ENCODE data around the gene SMC1B.

The SMC1B gene

DNA sequence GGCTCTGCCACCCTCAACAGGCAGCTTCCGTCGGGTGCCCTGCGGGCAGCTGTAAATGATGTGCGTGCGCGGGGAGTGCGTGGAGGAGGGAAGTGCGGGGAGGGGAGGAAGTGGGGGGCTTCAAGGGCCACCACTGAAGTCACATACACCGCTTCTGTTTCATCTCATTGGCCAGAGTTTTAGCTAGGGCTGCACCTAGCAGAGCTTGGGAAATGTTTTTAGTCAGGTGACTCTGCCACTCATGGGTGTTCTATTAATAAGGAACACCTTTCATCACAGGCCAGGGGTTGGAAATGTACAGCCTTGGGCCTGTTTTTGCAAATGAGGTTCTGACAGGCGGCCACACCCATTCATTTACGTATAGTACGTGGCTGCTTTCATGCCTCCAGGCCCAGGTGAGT lies 89.1 kb downstream of the SMC1B start:
- TF ChIP-seq EZH2phosphoT487 (conservative IDR thresholded peaks at IDR 0.05; ENCODE audit: low read length) (no peak), CTCF (IDR thresholded peaks at IDR 0.05; ENCODE audit: insufficient read depth, low read length, poor library complexity, severe bottlenecking) (no peak)

GRCh38 chr22:45323695-45324094 lies 89.7 kb downstream of the SMC1B start:
- H3K9me3 ChIP-seq (ENCODE audit: insufficient read depth, low read length) = no peaks in the 10 kb centered on the region
- H3K9me2 ChIP-seq (replicated peaks; ENCODE audit: insufficient read depth, low read length) = no peaks in the 10 kb centered on the region
- TF ChIP-seq EZH2phosphoT487 (conservative IDR thresholded peaks at IDR 0.05; ENCODE audit: low read length) (no peak), CTCF (IDR thresholded peaks at IDR 0.05; ENCODE audit: insufficient read depth, low read length, poor library complexity, severe bottlenecking) (no peak)
- H3K9ac ChIP-seq (ENCODE audit: low read length) = no peak overlapping the region
- no peak overlapping the region for H3K4me2 ChIP-seq (ENCODE audit: low read depth, low read length, poor library complexity, severe bottlenecking)
- no peak overlapping the region for H2AFZ ChIP-seq (ENCODE audit: low read depth, low read length, severe bottlenecking)
- H3K36me3 ChIP-seq (ENCODE audit: low read length) = no peaks in the 10 kb centered on the region
- H3K79me2 ChIP-seq (ENCODE audit: insufficient read depth, low read length) = peaks cover 10% of the 10 kb centered on the region
- no peaks in the 10 kb centered on the region for H3F3A ChIP-seq (ENCODE audit: insufficient read depth)
- H3K27ac ChIP-seq (ENCODE audit: low read depth, low read length) = no peak overlapping the region
- no peak overlapping the region for H3K4me3 ChIP-seq (ENCODE audit: insufficient read depth, low read length, poor library complexity, severe bottlenecking)
- H3K27me3 ChIP-seq (ENCODE audit: low read length) = no peaks in the 10 kb centered on the region
- no peaks in the 10 kb centered on the region for H4K20me1 ChIP-seq (ENCODE audit: low read depth, low read length)

More for the DNA sequence above, 89.1 kb downstream of the SMC1B start:
- no peaks in the 10 kb centered on the region for H3K9me2 ChIP-seq (replicated peaks; ENCODE audit: insufficient read depth, low read length)
- H4K20me1 ChIP-seq (ENCODE audit: low read depth, low read length) = no peaks in the 10 kb centered on the region
- H2AFZ ChIP-seq (ENCODE audit: low read depth, low read length, severe bottlenecking) = no peak overlapping the region
- H3K36me3 ChIP-seq (ENCODE audit: low read length) = no peaks in the 10 kb centered on the region
- H3K4me2 ChIP-seq (ENCODE audit: low read depth, low read length, poor library complexity, severe bottlenecking) = no peak overlapping the region
- H3K27me3 ChIP-seq (ENCODE audit: low read length) = no peaks in the 10 kb centered on the region
- no peaks in the 10 kb centered on the region for H3K9me3 ChIP-seq (ENCODE audit: insufficient read depth, low read length)
- no peak overlapping the region for H3K4me3 ChIP-seq (ENCODE audit: insufficient read depth, low read length, poor library complexity, severe bottlenecking)
- 0 out of 2 replicates have a peak, but pooled peaks cover 5% of the 10 kb centered on the region for H3K79me2 ChIP-seq (ENCODE audit: insufficient read depth, low read length)
- H3K9ac ChIP-seq (ENCODE audit: low read length) = no peak overlapping the region
- H3F3A ChIP-seq (ENCODE audit: insufficient read depth) = no peaks in the 10 kb centered on the region
- no peak overlapping the region for H3K27ac ChIP-seq (ENCODE audit: low read depth, low read length)

DNA sequence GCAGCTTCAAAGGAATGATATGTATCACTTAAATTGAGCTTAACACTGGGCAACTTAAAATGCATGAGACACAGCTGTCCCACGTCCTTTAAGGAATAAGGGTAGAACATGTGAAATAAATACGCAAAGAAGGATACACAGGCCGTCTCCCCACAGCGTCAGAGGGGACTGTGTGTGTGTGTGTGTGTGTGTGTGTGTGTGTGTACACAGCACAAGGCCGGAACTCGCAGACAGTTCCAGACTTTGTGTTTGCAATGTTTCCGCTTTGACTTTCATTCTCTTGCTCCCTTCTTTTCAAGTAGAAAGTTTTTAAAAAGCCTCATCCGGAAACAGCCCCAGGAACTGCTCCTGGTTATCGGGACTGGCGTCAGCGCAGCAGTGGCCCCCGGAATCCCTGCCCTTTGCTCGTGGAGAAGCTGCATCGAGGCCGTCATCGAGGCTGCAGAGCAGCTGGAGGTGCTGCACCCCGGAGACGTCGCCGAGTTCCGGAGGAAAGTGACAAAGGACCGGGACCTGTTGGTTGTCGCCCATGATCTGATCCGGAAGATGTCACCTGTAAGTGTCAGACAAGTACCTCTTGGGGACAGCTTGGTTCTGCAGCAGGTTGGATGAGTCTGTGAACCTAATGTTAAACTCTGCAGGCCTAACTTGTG lies 90.4 kb downstream of the SMC1B start:
- Histone ChIP-seq H3K9ac (ENCODE audit: low read length) (no peak overlapping the region), H3K79me2 (ENCODE audit: insufficient read depth, low read length) (peaks cover 13% of the 10 kb centered on the region), H3K36me3 (ENCODE audit: low read length) (no peaks in the 10 kb centered on the region), H3K27me3 (ENCODE audit: low read length) (no peaks in the 10 kb centered on the region), H3K4me2 (ENCODE audit: low read depth, low read length, poor library complexity, severe bottlenecking) (no peak overlapping the region), H3K9me2 (replicated peaks; ENCODE audit: insufficient read depth, low read length) (no peaks in the 10 kb centered on the region), H4K20me1 (ENCODE audit: low read depth, low read length) (no peaks in the 10 kb centered on the region), H3K4me3 (ENCODE audit: insufficient read depth, low read length, poor library complexity, severe bottlenecking) (no peak overlapping the region), H3K9me3 (ENCODE audit: insufficient read depth, low read length) (no peaks in the 10 kb centered on the region), H2AFZ (ENCODE audit: low read depth, low read length, severe bottlenecking) (no peak overlapping the region), H3K27ac (ENCODE audit: low read depth, low read length) (no peak overlapping the region), H3F3A (ENCODE audit: insufficient read depth) (peaks cover 3% of the 10 kb centered on the region; the same call in 1 of the 2 replicates)
- TF ChIP-seq EZH2phosphoT487 (conservative IDR thresholded peaks at IDR 0.05; ENCODE audit: low read length) = no peak

GRCh38 chr22:45321827-45322226 lies 91.6 kb downstream of the SMC1B start:
- Histone ChIP-seq H2AFZ (ENCODE audit: low read depth, low read length, severe bottlenecking) (no peak overlapping the region), H3K9ac (ENCODE audit: low read length) (no peak overlapping the region), H3K79me2 (ENCODE audit: insufficient read depth, low read length) (peaks cover 18% of the 10 kb centered on the region), H3K36me3 (ENCODE audit: low read length) (no peaks in the 10 kb centered on the region), H3K9me2 (replicated peaks; ENCODE audit: insufficient read depth, low read length) (no peaks in the 10 kb centered on the region), H3F3A (ENCODE audit: insufficient read depth) (peaks cover 6% of the 10 kb centered on the region; the same call in 1 of the 2 replicates), H3K4me2 (ENCODE audit: low read depth, low read length, poor library complexity, severe bottlenecking) (no peak overlapping the region), H3K27me3 (ENCODE audit: low read length) (no peaks in the 10 kb centered on the region), H3K27ac (ENCODE audit: low read depth, low read length) (no peak overlapping the region), H3K9me3 (ENCODE audit: insufficient read depth, low read length) (no peaks in the 10 kb centered on the region), H4K20me1 (ENCODE audit: low read depth, low read length) (no peaks in the 10 kb centered on the region), H3K4me3 (ENCODE audit: insufficient read depth, low read length, poor library complexity, severe bottlenecking) (no peak overlapping the region)
- no peak for TF ChIP-seq EZH2phosphoT487 (conservative IDR thresholded peaks at IDR 0.05; ENCODE audit: low read length)
- no peak for TF ChIP-seq CTCF (IDR thresholded peaks at IDR 0.05; ENCODE audit: insufficient read depth, low read length, poor library complexity, severe bottlenecking)

All from SU-DHL-6 (cell line).